HG03342 (cell line): ENCODE results near the gene PRDM10.
A peak's percentile ranks its signal among the peaks of the same experiment; 100 is the strongest.
"Not testable (repeated sequence)": the region's sequence is repeated elsewhere in the genome, so short reads cannot be mapped to it uniquely, and the experiment has no call there.

Experiments
- ATAC-seq: cut with Tn5 transposase; IDR thresholded peaks from one replicate; pipeline ENCODE4 v1.9.1; 2021; ENCODE audit warnings: mild to moderate bottlenecking, moderate library complexity; ENCODE audit not compliant: unreplicated experiment

Gene PRDM10

GRCh38 chr11:130002352-130002845 lies at the start of gene PRDM10:
Gene PRDM10, minus strand, starts transcription at chr11:130002835. Its CDS starts 41,871 bp downstream, at chr11:129960964.
- ATAC-seq: peak; percentile 41

- no peak for ATAC-seq
Measured at GRCh38 chr11:130051082-130051481, 48.4 kb upstream of the PRDM10 start.

GRCh38 chr11:130050257-130050656 lies 47.6 kb upstream of the PRDM10 start:
- no peak for ATAC-seq

GRCh38 chr11:130049328-130049771 lies 46.7 kb upstream of the PRDM10 start:
- ATAC-seq: no peak

GRCh38 chr11:130047141-130047540 lies 44.5 kb upstream of the PRDM10 start:
- no peak for ATAC-seq

GRCh38 chr11:130043575-130043974 lies 40.9 kb upstream of the PRDM10 start:
- ATAC-seq: no peak

GRCh38 chr11:130042093-130042591 lies 39.5 kb upstream of the PRDM10 start:
- ATAC-seq: no peak

GRCh38 chr11:130040281-130040940 lies 37.8 kb upstream of the PRDM10 start:
- ATAC-seq: no peak

- no peak for ATAC-seq
Measured at GRCh38 chr11:130037881-130038585, 35.4 kb upstream of the PRDM10 start.

- ATAC-seq: no peak
Measured at GRCh38 chr11:130037058-130037457, 34.4 kb upstream of the PRDM10 start.

- ATAC-seq: no peak
Measured at GRCh38 chr11:130034236-130034635, 31.6 kb upstream of the PRDM10 start.

- ATAC-seq: no peak
Measured at GRCh38 chr11:130032931-130033330, 30.3 kb upstream of the PRDM10 start.

GRCh38 chr11:130031945-130032344 lies 29.3 kb upstream of the PRDM10 start:
- no peak for ATAC-seq

- ATAC-seq: no peak
Measured at GRCh38 chr11:130031056-130031455, 28.4 kb upstream of the PRDM10 start.

- ATAC-seq: peak; percentile 68
Measured at GRCh38 chr11:130029137-130029536, 26.5 kb upstream of the PRDM10 start.

- ATAC-seq: no peak
Measured at GRCh38 chr11:130025371-130025770, 22.7 kb upstream of the PRDM10 start.

- no peak for ATAC-seq
Measured at GRCh38 chr11:130024361-130024760, 21.7 kb upstream of the PRDM10 start.

GRCh38 chr11:130023204-130023603 lies 20.6 kb upstream of the PRDM10 start:
- peak; percentile 97 for ATAC-seq

GRCh38 chr11:130022799-130023198 lies 20.2 kb upstream of the PRDM10 start:
- peak; percentile 27 for ATAC-seq

GRCh38 chr11:130021606-130022005 lies 19.0 kb upstream of the PRDM10 start:
- ATAC-seq: not testable (repeated sequence)

- ATAC-seq: no peak
Measured at GRCh38 chr11:130020323-130020722, 17.7 kb upstream of the PRDM10 start.

- ATAC-seq: not testable (repeated sequence)
Measured at GRCh38 chr11:130015846-130016245, 13.2 kb upstream of the PRDM10 start.
